H1 (cell line): ENCODE data around the gene CASQ2. TPM values are rescaled to one million over a fixed set of nuclear protein-coding genes. Genes with fewer than 3 reads are reported as not detected.

Experiments used
- JUN ChIP-seq: IDR thresholded peaks from 2 replicates; pipeline ENCODE4 v1.6.1; 2011; ENCODE audit warnings: low read depth, mild to moderate bottlenecking, improper control_type of control experiment, low read length
- polyA plus RNA-seq, 7 experiments: library from polyadenylated mRNA; depleted of rRNA in 3 of 7; stranded (reverse) in 5 of 7; unstranded in 2 of 7; fragments of >200 nt in 5 of 7; fragments of 200-250 nt in 2 of 7; gene quantifications; 1 replicate in 5 of 7; 2 replicates in 1 of 7; 4 replicates in 1 of 7; pipeline versions ENCODE4 v1.2.1 to v1.2.3, GENCODE V29; 2011 to 2013; ENCODE audit warnings: missing spikeins in 2 of 7, mixed read lengths in 2 of 7
- total RNA-seq: library from RNA; stranded (reverse); fragmentation: NEBNext Ultra II Directional; extraction: Animal tissue kit (Norgen Biotek cat#: 25700); gene quantifications from 2 replicates; pipeline ENCODE4 v1.2.1, GENCODE V29; 2021

CASQ2 gene
- total and polyA plus RNA-seq, 2 of the 8 experiments (the other 6 are each of a cell fraction or from before 2014, with no cell fraction given) = not detected

- TF ChIP-seq JUN = no peak
Observed at GRCh38 chr1:115755456-115756370, 12.8 kb downstream of the CASQ2 start (continued).
